ENCODE data around the gene CTNNBL1.
"Not testable (repeated sequence)": the region's sequence is repeated elsewhere in the genome, so short reads cannot be mapped to it uniquely, and the experiment has no call there.

CTNNBL1 gene

DNA sequence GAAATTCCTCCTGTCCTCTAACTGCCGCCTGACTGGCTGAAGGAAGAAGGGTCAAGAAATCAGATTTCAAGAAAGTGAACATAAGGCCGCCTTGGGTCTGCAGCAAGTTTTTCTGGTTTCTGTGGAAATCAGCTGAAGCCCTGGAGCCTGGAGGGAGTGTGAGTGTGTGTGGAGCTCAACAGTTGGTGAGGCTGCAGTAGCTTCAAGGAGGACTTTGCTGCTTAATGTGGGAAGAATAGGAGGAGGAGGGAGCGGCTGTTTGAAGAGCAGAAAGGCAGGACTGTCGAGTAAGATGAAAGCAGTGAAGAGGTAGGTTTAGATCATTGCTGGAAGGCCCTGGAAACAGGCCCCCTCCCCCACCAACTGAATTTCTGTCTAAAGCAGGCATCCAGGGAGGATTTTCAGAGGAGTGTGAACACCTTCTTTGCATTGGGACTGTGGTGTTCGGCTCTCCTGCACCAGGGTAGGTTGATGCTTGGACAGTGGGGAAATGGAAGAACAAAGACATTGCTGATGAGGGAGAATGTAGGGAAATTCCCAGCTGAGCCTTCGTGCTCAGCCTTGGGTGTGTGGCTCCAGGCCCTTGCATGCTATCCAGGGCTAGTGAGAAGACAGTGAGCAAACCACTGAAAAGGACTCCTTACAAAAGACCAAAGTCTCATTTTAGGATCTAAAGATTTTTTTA is 129.6 kb downstream of the CTNNBL1 start:
- DNase-seq: no peak

DNA sequence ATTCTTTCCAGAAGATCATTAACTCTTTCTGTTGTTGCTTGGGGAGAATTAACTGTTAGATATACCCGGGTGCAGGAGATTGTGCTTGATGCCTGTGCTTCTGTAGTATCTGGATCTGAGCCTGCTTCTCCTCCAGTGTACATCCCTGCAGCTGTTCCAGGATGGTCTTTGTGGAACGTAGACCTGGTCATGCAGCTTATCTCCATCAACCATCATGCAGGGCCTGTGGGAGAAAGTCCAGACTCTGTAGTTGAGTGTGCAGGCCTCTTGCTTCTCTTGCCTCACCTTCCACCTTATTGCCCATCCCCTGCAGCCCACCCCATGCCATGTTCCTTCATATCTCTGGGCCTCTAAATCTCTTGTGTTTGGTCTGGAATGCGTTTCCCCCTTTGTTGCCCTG is 133.8 kb downstream of the CTNNBL1 start:
- DNase-seq: no peak

DNA sequence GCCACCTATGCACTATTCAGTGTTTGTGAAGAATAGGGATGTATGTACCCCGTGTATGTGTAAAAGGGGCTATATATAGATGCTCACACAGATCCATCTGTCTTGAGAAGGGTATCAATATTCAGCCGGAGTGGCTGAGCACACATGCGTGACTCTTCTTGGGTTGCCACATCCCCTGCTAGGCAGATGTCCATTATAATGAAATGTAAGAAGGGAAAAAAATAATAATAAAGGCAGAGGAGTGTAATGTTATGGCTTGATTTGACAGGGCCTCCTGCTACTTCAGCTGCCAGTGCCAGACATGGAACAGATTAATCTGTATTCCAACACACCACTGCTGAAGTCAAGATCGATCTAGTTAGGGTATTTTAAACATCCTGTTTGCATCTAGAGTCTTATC is 134.9 kb downstream of the CTNNBL1 start:
- no peak for DNase-seq

DNA sequence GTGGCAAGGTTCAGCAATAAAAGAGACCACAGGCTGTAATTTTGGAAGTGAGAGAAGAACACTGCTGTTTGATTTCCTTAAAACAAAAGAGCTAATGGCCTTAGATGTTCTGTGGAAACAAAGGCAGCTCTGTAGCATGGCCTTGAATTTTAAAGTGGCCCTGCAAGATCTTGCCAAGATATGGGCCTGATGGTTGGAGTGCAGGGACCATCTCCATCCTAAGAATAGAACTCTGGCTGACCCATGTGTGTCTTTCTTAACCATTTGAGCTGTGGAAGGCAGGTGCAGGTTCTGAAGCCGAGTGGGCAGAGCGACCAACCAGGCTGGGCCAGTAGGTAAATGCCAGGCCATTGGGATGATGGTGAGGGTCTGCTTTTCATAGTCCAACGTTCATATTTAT is 135.3 kb downstream of the CTNNBL1 start:
- no peak for DNase-seq

DNA sequence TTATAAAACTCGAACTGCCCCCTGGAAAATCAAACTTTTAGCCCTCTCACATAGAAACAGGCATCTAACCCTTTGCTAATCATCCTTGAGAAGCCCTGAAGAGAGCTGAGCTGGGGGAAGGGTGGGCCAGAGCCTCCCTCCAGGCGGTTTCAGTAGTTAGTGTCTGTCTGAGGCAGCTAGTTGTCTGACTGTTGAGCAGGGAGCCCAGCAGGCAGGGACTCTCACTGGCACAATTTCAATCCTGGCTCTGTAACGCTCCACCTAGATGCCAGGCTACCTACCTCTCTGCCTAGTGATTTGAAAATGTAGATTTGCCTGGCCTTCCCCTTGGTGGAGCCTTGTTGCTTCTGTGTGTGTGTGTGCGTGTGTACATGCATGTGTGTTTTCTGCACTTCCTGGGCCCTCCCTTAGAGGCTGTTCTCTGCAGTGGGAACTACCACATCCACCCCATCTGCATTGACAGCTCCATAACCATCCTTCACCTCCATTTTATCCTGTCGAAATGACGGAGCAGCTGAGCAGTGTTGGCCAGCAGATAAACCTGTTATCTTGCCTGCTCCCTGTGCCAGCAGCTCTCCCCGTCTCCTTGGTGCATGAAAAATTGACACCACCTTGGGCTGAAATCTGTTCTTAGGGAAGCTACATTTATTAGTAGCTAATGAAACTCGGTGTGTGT is 139.5 kb downstream of the CTNNBL1 start:
- no peak for DNase-seq

DNA sequence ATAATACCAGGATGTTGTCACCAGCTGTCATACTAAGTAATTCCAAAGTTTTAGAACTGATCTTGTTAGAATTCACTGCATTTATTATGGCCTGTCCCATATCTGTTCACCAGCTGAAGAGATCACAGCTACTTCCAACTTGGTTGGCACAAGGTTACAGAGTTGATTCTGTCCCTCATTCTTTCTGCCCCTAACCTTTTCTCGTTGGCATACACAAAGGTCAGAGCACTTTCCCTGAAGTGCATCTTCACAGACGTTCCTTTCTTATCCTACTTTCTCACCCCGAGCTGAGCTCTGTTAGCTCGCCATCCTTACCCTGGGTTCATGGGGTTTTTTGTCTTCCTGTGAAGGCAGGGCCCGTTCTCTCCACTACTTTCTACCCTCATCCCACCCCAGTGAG is 143.1 kb downstream of the CTNNBL1 start:
- DNase-seq: no peak

DNA sequence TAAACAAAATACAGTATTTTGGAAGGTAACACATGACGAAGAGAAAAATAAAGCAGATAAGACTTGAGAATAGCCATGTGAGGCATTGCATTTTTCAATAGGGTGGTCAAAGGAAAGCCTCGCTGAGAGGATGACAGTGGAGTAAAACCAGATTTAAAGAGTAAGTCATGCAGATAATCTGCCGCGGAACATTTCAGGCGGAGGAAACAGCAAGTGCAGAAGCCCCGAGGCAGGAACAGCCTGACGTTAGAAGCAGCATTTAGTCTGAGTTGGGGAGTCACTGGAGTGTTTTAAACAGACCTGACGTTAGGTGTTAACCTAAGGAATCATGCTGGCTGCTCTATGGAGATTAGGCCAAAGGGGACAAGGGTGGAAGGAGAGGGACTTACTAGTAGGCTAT is 144.1 kb downstream of the CTNNBL1 start:
- DNase-seq: no peak

DNA sequence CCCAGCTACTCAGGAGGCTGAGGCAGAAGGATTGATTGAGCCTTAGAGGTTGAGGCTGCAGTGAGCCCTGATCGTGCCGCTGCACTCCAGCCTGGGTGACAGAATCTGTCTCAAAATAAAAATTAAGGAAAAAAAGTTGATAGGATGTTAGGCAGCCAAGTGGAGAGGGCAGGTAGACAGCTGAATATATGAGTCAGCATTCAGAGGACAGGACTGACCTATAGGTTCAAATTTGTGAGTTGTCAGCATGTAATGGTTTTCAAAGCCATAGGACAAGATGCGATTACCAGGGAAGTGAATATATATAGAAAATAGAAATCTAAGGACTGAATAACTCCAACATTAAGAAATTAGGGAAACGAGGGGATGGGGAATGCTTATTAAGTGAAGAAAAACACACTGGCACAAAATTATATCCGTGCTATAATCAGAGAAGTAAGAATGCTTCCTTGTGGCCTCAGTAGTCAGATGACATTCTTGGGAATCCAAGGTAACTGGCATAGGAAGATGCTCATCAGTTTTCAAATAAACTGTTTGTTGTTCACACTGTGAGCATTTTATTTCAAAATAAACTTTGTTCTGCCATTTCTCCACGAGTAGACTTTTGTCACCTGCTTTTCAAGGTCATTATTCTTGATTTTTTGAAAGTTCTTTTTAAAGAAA is 145.1 kb downstream of the CTNNBL1 start:
- no peak for DNase-seq

DNA sequence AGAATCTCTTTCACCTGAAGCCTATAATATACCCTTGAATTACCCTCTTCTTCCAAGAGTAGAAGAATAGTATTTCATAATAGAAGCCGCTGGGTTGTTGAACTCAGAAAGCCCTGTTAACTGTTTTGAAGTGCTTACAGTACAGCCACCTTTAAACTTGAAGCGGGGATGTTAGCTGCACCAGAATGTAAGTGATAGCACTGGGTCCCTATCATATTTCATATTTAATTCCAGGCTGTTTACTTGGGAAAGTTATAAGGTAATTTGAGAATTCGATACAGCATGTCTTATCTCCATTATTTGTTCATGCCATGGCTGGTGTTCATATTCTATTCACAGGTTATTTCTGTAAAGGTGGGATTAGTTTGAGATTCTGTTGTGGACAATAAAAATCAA is 145.6 kb downstream of the CTNNBL1 start:
- no peak for DNase-seq

DNA sequence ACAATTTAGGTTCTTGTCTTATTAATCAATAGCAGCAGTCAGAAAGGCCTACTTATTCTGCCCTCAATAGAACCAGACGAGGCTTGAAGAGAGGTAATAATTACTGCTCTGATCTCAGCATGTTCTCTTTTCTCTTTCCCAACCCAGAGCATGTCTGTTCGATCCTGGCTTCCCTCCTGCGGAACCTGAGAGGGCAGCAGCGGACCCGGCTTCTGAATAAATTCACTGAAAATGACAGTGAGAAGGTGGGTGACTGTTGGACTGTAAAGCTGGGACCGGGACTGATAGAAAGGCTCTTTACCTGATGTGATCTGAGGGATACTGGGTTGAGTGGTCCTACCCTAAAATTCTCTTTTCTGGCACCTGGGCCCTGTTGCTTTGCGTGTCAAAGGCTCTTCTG is 146.1 kb downstream of the CTNNBL1 start:
- DNase-seq: no peak

DNA sequence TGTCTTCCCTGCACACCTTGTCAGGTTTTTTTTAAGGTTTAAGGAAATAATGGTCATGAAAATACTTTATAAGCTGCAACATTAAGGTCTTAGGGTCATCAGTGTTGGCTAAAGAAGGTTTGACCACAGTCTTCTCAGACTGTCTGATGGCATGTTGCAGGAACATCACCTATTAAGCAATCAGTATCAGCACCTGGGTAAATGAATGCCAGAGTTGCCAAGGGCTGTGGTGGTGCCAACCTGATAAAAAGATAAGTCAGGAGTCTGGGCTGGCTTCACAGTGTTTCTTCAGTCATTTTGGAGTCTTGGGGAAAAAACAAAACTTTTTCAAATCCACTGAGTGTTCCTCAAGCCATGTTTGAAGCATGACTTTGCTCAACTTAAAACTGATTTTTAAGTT is 147.6 kb downstream of the CTNNBL1 start:
- no peak for DNase-seq

DNA sequence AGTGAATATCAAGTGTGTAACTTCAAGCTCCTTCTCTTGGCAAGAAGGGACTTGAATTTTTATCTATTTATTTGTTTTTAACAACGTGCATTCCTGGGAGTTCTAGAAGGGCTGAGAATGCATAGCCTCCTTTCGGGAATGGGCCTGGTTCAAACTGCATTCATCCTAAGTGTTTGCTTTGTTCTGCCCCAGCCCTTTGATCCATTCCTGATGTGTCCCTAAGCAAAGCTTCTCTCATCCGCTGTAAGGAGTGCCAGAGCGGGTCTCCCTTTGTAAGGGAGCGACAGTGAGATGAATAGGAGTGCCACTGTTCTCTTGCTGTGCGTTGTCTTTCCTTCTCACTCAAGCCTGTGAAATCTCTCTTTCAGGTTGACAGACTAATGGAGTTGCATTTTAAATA is 148.1 kb downstream of the CTNNBL1 start:
- DNase-seq: no peak

DNA sequence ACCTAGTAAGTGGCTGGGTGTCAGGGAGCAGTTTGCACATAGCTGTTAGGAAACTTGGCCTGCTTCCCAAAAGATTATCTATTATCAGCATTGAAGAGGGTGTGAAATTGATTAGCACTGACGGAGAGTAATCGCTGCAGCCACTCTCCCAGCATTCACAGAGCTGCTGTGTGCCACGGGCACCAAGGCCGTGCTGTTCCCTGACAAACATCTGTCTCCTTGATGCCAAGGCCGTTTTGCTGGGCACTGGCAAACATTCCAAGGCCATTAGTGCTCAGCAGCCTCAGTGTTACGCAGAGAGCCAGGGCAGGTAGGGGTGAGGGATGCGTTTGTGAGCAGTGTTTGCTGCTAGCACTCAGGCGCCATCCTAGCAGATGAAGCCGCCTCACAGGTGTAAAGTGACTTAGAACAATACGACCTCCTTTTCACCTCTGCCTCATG is 151.4 kb downstream of the CTNNBL1 start:
- no peak for DNase-seq

DNA sequence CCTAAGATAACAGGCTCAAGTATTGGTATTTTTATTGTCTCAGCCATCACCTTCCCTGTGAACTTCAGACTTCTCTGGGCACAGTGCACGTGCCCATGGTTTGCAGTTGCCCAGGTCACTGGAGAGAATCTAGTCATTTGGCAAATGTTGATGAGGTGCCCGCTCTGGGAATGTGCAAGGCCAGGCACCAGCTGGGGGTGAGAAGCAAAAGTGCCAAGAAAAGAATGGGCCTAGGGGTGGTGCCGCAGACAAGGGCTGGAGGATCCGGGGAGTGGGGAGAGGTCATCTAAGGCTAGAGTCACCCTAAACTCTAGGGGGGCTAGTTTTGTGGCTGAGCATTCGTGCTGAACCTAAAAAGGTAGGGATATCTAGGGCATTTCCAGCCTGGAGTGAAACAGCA is 152.0 kb downstream of the CTNNBL1 start:
- DNase-seq: no peak

DNA sequence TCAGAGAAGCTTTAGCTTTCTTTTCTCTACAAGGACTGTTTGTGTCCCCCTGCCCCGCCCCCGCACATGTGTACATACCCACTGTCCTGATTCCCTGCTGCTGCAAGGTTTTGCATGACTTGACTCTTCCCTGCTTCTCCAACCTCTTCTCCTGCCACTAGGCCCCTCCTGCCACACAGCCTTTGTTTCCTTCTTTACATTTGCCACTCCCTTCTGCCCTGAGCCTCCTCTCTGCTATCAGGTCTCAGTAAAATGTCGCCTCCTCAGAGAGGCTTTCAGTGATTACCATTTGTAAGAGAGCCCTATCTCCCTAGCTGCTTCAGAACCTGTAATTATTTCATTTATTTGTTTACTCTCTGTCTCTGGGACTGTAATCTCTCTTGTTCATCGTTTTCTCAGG is 152.7 kb downstream of the CTNNBL1 start:
- no peak for DNase-seq

DNA sequence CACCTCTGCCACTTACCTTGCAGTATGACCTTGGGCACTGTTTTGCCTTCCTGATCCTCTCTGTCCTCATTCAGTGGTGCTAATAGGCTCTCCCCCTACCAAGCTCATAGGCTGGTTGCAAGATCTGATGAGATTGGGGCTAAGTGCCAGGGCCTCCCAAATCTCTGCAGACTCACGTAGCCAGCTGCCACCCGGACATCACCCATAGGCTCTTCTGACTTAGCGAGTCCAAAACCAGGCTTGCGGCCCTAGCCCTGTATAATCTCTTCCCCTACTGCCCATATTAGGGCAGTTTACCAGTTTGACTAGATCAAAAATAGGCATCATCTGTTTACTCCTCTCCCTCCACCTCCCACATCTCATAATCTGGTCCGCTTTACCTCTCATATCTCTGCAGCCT is 154.9 kb downstream of the CTNNBL1 start:
- no peak for DNase-seq

DNA sequence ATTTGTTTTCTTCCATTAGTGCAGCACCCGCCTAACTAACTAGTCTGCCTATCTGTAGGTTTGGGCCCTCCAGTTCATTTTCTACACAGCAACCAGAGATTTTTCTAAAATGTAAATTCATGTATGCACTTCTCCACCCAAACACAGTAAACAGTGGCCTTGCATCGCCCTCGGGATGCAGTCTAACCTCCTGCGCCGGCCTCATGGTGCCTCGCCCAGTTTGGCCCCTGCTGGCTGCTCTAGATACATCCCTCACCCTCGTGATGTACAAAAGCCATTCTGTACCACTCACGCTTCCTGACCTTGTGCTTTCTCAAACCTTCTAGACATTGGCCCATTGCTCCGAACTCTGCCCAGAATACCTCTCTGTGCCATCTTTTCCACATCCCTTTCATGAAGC is 155.3 kb downstream of the CTNNBL1 start:
- DNase-seq: no peak

DNA sequence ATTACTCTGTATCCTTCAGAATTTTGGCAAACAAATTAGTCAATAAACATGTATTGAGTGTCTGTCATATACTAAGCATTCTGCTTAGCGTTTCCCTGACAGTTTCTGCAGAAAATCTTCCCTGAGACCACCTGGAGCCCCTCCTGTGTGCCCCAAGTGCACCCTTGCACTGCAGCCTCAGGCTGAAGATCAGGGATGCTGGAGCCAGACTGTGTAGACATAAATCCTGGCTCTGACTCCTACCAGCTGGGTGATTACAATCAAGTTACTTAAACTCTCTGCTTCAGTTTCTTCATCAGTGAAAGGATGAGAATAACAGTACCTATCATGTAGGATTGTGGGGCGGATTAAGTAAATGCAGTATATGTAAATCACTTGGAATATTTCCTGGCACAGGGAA is 155.7 kb downstream of the CTNNBL1 start:
- DNase-seq: no peak

DNA sequence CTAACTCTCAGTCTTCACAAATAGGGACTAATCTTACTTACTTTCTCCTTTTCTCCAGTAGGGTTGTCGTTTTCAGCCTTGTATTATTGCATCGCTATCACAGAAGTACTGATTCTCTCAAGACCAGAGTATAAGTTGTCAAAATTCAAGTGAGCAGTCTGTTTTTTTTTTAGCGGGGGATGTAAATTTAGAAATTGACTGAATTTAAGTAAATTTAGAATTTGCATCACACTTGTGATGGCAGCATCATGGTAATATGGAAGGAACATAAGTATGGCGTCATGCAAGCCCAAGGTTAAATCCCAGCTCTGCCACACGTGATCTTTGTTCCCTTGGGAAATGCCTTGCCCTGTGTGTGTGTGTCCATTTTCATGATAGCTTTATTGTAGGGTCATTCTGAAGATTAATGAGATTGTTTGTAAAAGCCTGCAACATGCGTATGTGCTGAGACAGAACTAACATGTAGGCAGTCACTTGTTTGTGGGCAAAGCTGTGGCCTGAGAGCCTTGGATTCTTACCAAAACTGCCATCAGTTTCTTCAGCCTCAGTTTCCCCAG is 156.3 kb downstream of the CTNNBL1 start:
- no peak for DNase-seq

DNA sequence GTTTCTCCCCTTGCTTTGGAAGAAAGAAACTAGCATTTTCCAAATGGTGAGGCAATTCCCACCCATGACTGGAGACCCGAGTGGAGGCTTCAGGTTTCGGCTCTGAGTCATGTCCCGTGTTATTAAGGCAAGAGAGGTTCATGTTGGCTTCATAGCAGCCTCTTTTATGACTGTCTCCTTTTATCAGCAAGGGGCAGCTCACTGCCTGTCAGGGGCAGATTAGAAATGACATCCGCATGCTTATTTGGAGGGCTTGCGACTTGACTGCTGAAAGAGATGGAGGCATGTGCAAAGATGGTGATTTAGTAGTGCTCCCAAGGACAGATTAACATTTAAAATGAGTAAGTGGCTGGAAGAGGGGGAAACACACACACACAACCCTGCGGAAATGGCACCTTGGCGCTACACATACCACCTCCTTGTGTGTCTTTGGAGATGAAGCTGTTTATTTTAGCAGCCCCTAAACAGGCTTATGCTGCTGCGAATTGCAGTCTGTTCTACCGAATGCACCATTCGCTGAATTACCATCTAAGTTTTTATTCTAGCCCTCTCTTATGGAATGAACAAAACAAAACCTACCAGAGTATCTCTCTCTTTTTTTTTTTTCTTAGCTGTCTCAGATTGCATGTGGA is 157.0 kb downstream of the CTNNBL1 start:
- DNase-seq: no peak

DNA sequence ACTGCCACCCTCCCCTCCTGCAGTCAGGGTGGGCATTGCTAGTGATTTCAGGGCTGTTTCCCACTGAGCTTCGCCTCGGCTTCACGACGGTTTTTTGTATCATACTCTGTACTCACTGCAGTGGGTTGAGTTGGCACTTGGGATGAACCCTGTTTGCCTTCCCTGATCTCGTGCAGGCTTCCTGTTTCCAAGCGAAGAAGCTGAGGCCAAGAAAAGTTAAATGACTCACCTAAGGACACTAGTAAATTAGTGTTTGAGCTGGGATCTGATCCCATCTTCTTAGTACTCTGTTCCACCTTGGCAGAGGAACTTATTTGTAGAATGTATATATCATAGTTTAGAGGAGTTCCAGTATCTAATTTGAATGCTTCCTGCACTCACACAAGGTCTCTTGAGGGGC is 158.8 kb downstream of the CTNNBL1 start:
- no peak for DNase-seq

DNA sequence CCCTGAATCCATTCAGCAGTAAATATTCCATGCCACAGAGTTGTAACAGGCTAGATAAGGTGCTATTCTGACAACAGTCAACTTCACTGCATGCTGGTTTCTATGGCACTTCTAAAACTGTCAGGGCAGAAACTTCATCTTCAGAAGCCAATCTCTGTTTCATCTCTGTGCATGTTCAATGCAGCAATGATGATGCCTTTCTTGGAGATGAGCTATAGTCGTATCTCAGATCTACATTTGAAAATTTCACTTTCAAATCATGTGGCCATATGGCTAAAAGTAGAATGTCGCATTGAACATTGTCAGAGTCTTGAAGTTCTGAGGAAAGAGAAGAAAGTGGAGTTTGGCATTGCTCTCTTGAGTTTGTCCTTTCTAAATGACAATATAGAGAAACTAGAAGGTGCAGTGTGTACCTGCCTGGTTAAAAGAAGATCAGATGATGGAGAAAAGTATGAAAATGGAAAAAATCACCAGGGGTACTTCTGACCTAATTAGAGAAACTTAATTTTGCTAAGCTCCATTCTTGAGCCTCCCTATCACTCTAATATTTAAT is 160.1 kb downstream of the CTNNBL1 start:
- DNase-seq: no peak

DNA sequence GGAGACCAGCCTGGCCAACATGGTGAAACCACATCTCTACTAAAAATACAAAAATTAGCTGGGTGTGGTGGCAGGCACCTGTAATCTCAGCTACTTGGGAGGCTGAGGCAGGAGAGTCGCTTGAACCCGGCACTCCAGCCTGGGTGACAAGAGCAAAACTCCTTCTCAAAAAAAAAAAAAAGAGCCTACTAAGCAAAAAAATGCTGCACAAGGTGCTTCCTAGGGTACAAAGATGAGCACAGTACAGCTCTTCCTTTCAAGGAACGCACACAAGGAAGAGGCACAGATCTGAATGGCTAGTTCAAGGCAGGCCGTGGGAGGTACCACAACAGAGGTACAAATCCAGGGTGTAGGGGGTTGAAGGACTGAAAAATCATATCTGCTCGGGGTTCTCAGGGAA is 162.2 kb downstream of the CTNNBL1 start:
- not testable (repeated sequence) for DNase-seq
